IMR-90 (cell line): ENCODE results near the gene FOXP4. TPM values are rescaled to one million over a fixed set of nuclear protein-coding genes. Genes with fewer than 3 reads are reported as not detected.

Experiments
- ATAC-seq: fragments of 200-7000 bp; cut with Tn5 transposase; 2 replicates; pipeline ENCODE4 v1.9.1; 2020; ENCODE audit warnings: low read depth, mild to moderate bottlenecking, moderate library complexity
- BruUV-seq: library from RNA; stranded (reverse); fragments of 400-500 nt; replicated peaks from 2 replicates; lab custom pipeline; 2021; lab: Mats Ljungman, UMichigan
- CTCF ChIA-PET: fragments of 300-600 bp; formaldehyde crosslinking; extraction: SDS; loops from one replicate; lab custom pipeline; 2021; ENCODE audit warnings: antibody characterized with exemption; lab: Yijun Ruan, JAX
- POLR2A ChIA-PET: fragments of 300-600 bp; sonication (Branson Sonifier 250); formaldehyde crosslinking; loops from one replicate; lab custom pipeline; 2022; ENCODE audit warnings: antibody characterized with exemption; ENCODE audit not compliant: unreplicated experiment; lab: Charles Lee
- DNase-seq: peaks from one replicate; pipeline ENCODE4 v3.0.0; 2013
- H2AFZ ChIP-seq: replicated peaks from 2 replicates; pipeline ENCODE3; 2013; ENCODE audit warnings: low read length, mild to moderate bottlenecking; ENCODE audit not compliant: poor library complexity
- H2AK5ac ChIP-seq: 2 replicates; pipeline ENCODE4 v1.6.1; 2013; ENCODE audit warnings: low read depth, low read length, inconsistent platforms
- H2AK9ac ChIP-seq: replicated peaks from 2 replicates; pipeline ENCODE3; 2013; ENCODE audit warnings: mild to moderate bottlenecking, low read depth, low read length, moderate library complexity; ENCODE audit not compliant: poor library complexity
- H2BK120ac ChIP-seq: 2 replicates; pipeline ENCODE4 v1.6.1; 2013; ENCODE audit warnings: low read depth, low read length, inconsistent platforms
- H2BK15ac ChIP-seq: 3 replicates; pipeline ENCODE4 v1.6.1; 2013; ENCODE audit warnings: low read depth, low read length, inconsistent platforms
- H2BK20ac ChIP-seq: 2 replicates; pipeline ENCODE4 v1.6.1; 2013; ENCODE audit warnings: low read depth, mild to moderate bottlenecking, inconsistent platforms, low read length, moderate library complexity
- H2BK5ac ChIP-seq: 2 replicates; pipeline ENCODE4 v1.6.1; 2013; ENCODE audit warnings: mild to moderate bottlenecking, low read depth, low read length, inconsistent platforms; ENCODE audit not compliant: poor library complexity, severe bottlenecking
- H3K14ac ChIP-seq: replicated peaks from 2 replicates; pipeline ENCODE4 v1.6.1; 2013; ENCODE audit warnings: low read depth, low read length, inconsistent platforms
- H3K18ac ChIP-seq: 2 replicates; pipeline ENCODE4 v1.6.1; 2013; ENCODE audit warnings: low read depth, low read length, control low read depth
- H3K23ac ChIP-seq: 2 replicates; pipeline ENCODE4 v1.6.1; 2013; ENCODE audit warnings: low read depth, low read length, inconsistent platforms
- H3K27ac ChIP-seq: 2 replicates; pipeline ENCODE4 v1.5.1; 2013; ENCODE audit warnings: mild to moderate bottlenecking, control low read depth, low read length; ENCODE audit not compliant: insufficient read depth
- H3K27me3 ChIP-seq: 2 replicates; pipeline ENCODE4 v1.6.1; 2013; ENCODE audit warnings: low read length; ENCODE audit not compliant: control insufficient read depth, insufficient read depth
- H3K36me3 ChIP-seq: 2 replicates; pipeline ENCODE4 v1.6.1; 2013; ENCODE audit warnings: low read length, mixed read lengths; ENCODE audit not compliant: control insufficient read depth, insufficient read depth
- H3K4ac ChIP-seq: 2 replicates; pipeline ENCODE4 v1.6.1; 2013; ENCODE audit warnings: low read depth, low read length, inconsistent platforms
- H3K4me1 ChIP-seq: 2 replicates; pipeline ENCODE4 v1.6.1; 2013; ENCODE audit warnings: low read length, mixed read lengths; ENCODE audit not compliant: control insufficient read depth, insufficient read depth
- H3K4me2 ChIP-seq: 2 replicates; pipeline ENCODE4 v1.6.1; 2013; ENCODE audit warnings: low read depth, mild to moderate bottlenecking, control low read depth, low read length, moderate library complexity
- H3K4me3 ChIP-seq: 2 replicates; pipeline ENCODE4 v1.5.1; 2013; ENCODE audit warnings: low read depth, mild to moderate bottlenecking, control low read depth, low read length, moderate library complexity; ENCODE audit not compliant: insufficient read depth
- H3K56ac ChIP-seq: 2 replicates; pipeline ENCODE4 v1.6.1; 2013; ENCODE audit warnings: low read length, inconsistent platforms; ENCODE audit not compliant: insufficient read depth; ENCODE audit errors: extremely low read depth
- H3K79me1 ChIP-seq, 2 experiments: 2 replicates each; pipeline ENCODE4 v1.6.1; 2013; ENCODE audit warnings: low read length in 2 of 2, inconsistent platforms in 1 of 2, low read depth in 1 of 2
- H3K9ac ChIP-seq: 2 replicates; pipeline ENCODE4 v1.6.1; 2013; ENCODE audit warnings: low read depth, low read length, control low read depth
- H3K9me1 ChIP-seq: 2 replicates; pipeline ENCODE4 v1.6.1; 2013; ENCODE audit warnings: low read length, inconsistent platforms; ENCODE audit not compliant: insufficient read depth
- H3K9me3 ChIP-seq: 2 replicates; pipeline ENCODE4 v1.6.1; 2013; ENCODE audit warnings: low read length; ENCODE audit not compliant: control insufficient read depth, insufficient read depth
- H4K20me1 ChIP-seq: 2 replicates; pipeline ENCODE4 v1.6.1; 2013; ENCODE audit warnings: low read length, inconsistent platforms; ENCODE audit not compliant: insufficient read depth
- H4K5ac ChIP-seq: 2 replicates; pipeline ENCODE4 v1.6.1; 2013; ENCODE audit warnings: mild to moderate bottlenecking, low read depth, low read length, control low read depth
- H4K8ac ChIP-seq, 2 experiments: 2 replicates each; pipeline ENCODE4 v1.6.1; 2013; ENCODE audit warnings: low read depth in 2 of 2, low read length in 2 of 2, control low read depth in 1 of 2, inconsistent platforms in 1 of 2
- H4K91ac ChIP-seq: 2 replicates; pipeline ENCODE4 v1.6.1; 2013; ENCODE audit warnings: low read depth, low read length, inconsistent platforms; ENCODE audit not compliant: insufficient read depth
- FOS ChIP-seq: fragments of 150-350 bp; IDR thresholded peaks from 2 replicates; pipeline ENCODE4 v1.6.1; 2016; ENCODE audit warnings: low read depth, low read length
- MAFK ChIP-seq: IDR thresholded peaks from 2 replicates; pipeline ENCODE4 v1.6.1; 2012; ENCODE audit warnings: low read depth, low read length, improper control_type of control experiment
- WGBS, 2 experiments: methylation state at CpG; one replicate each; pipeline versions ENCODE4 v1.1.5 to v1.1.7; 2013; ENCODE audit warnings: missing lambda C conversion rate in 2 of 2; ENCODE audit not compliant: insufficient read length in 1 of 2; ENCODE audit errors: extremely low coverage in 2 of 2; 5-methylcytosine and 5-hydroxymethylcytosine counted together
- dilution Hi-C: fragments of 300-500 bp; cut with HindIII; formaldehyde crosslinking; loops from one replicate; pipeline ENCODE4 v1.14.3; 2018; ENCODE audit warnings: low sequenced_read_pairs; ENCODE audit not compliant: unreplicated experiment
- in situ Hi-C: fragments of 300-500 bp; cut with MboI; formaldehyde crosslinking; loops from 3 replicates; pipeline ENCODE4 v1.14.3; 2019; ENCODE audit warnings: low sequenced_read_pairs, inconsistent platforms, mixed read lengths
- intact Hi-C: fragments of 100-400 bp; cut with micrococcal nuclease; formaldehyde crosslinking; loops from 2 replicates; pipeline ENCODE4 v1.10.0; 2022
- polyA plus RNA-seq, 3 experiments: library from polyadenylated mRNA; depleted of rRNA; stranded (reverse); fragments of >200 nt; gene quantifications; 2 replicates each; pipeline ENCODE4 v1.2.3, GENCODE V29; 2012; ENCODE audit warnings: low replicate concordance in 1 of 3
- total RNA-seq: library from RNA; depleted of rRNA; stranded (reverse); fragments of >200 nt; gene quantifications from 2 replicates; pipeline ENCODE4 v1.2.3, GENCODE V29; 2012

FOXP4 gene
- total and polyA plus RNA-seq, 2 of the 4 experiments (the other 2 are of a cell fraction) = 0.72 to 9.5 TPM

GRCh38 chr6:41530476-41530875, 15.7 kb upstream of the FOXP4 start:
- BruUV-seq = no TSS peak
- CTCF ChIA-PET = no interaction called here

More at GRCh38 chr6:41530476-41530875, 15.7 kb upstream of the FOXP4 start:
- Histone ChIP-seq H3K27ac (no peak overlapping the region), H2BK15ac (no peak overlapping the region), H2AK9ac (no peak overlapping the region), H3K4me3 (no peak overlapping the region), H3K9me3 (no peaks in the 10 kb centered on the region), H2BK120ac (no peak overlapping the region), H4K91ac (no peak overlapping the region), H3K23ac (no peak overlapping the region), H3K36me3 (no peaks in the 10 kb centered on the region), H4K20me1 (no peaks in the 10 kb centered on the region; the same call in 1 of the 2 replicates), H3K9ac (no peak overlapping the region), H2AK5ac (no peak overlapping the region), H3K56ac (no peak overlapping the region), H2AFZ (no peak overlapping the region), H3K9me1 (no peaks in the 10 kb centered on the region), H3K27me3 (peaks cover 62% of the 10 kb centered on the region), H2BK5ac (no peak overlapping the region), H3K4me1 (peaks cover 6% of the 10 kb centered on the region; the same call in 1 of the 2 replicates), H4K5ac (no peak overlapping the region), H3K18ac (no peak overlapping the region), H2BK20ac (no peak overlapping the region), H4K8ac (no peak overlapping the region), H3K4me2 (no peak overlapping the region), H3K79me1 (no peaks in the 10 kb centered on the region), H3K4ac (no peak overlapping the region), H3K14ac (no peak overlapping the region)
- in situ Hi-C loops = no loop called here
- DNase-seq (no peak), ATAC-seq (no peak)
- TF ChIP-seq FOS (no peak), MAFK (0 out of 2 replicates have a peak, but pooled peaks have one; percentile 7)
- intact Hi-C loops = no loop called here
- POLR2A ChIA-PET = no interaction called here
- dilution Hi-C loops = no loop called here
- 85% methylated on average over 4 of the region's 7 CpGs; no CpG with 5 or more reads in 1 of the 2 experiments for WGBS, 2 experiments
